SK-N-SH treated with all-trans-retinoic acid at 6 μM for 48 hours (cell line): ENCODE results near the gene ALDH16A1.

Experiments
- ESRRG ChIP-seq: fragments of 250-450 bp; sonication (Bioruptor Pico); IDR thresholded peaks from 2 replicates; pipeline ENCODE4 v1.6.1; 2021; ENCODE audit warnings: mild to moderate bottlenecking
- ZFP30 ChIP-seq: fragments of 450-650 bp; formaldehyde crosslinking; IDR thresholded peaks from 2 replicates; pipeline ENCODE4 v1.5.0; 2022; ENCODE audit warnings: mild to moderate bottlenecking, moderate library complexity
- TF ChIP-seq, protein P1 (sequence below): fragments of 250-450 bp; sonication (Bioruptor Pico); IDR thresholded peaks from 2 replicates; pipeline ENCODE4 v1.5.1; 2020; ENCODE audit warnings: low read depth, mild to moderate bottlenecking, moderate library complexity

DNA sequence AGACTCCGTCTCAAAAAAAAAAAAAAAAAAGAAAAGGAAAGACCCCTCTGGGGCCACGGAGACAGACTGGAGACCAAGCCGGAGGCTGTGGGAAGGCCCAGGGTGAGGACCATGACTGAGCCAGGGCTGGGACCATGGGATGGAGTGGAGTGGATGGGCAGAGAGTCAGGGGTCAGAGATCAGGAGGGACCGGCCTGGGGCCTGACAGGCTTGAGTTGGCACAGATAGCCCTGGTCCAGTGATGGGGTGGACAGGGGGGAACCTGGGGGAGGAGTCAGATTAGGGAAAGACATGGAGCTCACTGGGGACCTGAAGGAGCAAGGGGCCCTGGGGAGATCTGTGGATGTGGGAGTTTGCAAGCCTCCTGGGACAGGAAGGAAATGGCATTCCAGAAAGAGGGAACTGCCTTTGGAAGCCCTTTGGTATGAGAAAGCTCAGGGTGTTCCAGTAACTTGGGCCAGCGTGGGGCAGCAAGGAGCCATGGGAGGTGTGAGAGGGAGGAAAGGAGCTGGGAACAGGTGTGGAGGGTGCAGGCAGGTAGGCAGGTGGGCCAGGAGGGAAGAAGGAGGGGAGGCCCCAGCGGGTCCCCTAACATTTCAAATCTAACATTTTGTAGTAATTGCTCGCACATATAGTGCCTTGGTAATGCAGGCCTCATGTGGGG is 28.1 kb downstream of the ALDH16A1 start:
- TF ChIP-seq ZFP30 (CRISPR knock-in tag) (no peak), ESRRG (CRISPR knock-in tag) (no peak)
- TF ChIP-seq, protein P1, sequence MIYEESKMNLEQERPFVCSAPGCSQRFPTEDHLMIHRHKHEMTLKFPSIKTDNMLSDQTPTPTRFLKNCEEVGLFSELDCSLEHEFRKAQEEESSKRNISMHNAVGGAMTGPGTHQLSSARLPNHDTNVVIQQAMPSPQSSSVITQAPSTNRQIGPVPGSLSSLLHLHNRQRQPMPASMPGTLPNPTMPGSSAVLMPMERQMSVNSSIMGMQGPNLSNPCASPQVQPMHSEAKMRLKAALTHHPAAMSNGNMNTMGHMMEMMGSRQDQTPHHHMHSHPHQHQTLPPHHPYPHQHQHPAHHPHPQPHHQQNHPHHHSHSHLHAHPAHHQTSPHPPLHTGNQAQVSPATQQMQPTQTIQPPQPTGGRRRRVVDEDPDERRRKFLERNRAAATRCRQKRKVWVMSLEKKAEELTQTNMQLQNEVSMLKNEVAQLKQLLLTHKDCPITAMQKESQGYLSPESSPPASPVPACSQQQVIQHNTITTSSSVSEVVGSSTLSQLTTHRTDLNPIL (CRISPR knock-in tag), result no peak
